Stimulated activated CD4-positive, alpha-beta T cell treated with anti-CD3 and anti-CD28 coated beads, Interleukin-4, amount 100 ng/mL, for 4 hours (primary cell): ENCODE results near the gene IKZF5.

Source experiments
- DNase-seq, 2 experiments: peaks; one replicate each; pipeline ENCODE4 v3.0.0-alpha.2; 2020

IKZF5 gene

DNA sequence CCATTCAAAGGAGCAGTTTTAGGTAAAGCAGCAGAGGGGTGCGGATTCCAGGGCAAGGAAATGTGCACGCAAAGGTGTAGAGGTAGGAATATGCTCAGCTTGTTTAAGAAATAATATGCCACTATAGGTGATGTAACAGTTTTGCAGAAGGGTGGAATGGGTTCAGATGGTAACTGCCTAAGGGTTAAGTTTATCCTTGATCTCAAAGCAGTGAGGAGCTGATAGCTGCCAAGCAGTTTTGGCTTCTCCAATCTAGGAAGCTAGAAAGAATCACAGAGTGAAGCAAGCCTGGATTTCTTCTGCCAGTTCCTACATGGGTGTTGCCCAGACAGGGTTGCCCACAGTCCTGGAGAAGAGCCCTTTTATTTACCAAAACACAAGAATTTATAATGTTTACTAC lies 6.2 kb upstream of the IKZF5 start:
- no peak for DNase-seq

DNA sequence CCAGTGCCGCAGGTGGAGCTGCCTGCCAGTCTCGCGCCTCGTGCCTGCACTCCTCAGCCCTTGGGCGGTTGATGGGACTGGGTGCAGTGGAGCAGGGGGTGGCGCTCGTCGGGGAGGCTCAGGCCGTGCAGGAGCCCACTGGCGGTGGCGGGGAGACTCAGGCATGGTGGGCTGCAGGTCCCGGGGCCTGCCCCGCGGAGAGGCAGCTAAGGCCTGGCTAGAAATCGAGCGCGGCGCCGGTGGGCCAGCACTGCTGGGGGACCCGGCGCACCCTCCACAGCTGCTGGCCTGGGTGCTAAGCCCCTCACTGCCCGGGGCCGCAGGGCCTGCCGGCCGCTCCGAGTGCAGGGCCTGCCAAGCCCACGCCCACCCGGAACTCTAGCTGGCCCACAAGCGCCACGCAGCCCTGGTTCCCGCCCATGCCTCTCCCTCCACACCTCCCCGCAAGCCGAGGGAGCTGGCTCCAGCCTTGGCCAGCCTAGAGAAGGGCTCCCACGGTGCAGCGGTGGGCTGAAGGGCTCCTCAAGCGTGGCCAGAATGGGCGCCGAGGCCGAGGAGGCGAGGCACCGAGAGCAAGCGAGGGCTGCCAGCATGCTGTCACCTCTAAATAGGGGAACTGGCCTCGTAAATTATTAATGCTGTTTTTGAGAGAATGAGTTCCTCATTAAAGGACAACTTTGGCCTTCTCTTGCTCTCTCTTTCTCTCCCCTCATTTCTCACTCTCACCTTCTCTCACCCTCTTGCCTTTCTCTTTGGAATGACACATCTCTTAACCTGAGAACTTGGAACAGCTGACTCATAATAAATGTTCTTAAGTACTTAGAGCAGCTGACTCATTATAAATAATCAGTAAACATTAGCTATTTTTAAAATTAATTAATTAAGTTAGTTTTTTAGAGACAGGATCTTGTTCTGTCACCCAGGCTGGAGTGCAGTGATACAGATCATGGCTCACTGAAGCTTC lies 5.1 kb upstream of the IKZF5 start:
- no peak for DNase-seq

DNA sequence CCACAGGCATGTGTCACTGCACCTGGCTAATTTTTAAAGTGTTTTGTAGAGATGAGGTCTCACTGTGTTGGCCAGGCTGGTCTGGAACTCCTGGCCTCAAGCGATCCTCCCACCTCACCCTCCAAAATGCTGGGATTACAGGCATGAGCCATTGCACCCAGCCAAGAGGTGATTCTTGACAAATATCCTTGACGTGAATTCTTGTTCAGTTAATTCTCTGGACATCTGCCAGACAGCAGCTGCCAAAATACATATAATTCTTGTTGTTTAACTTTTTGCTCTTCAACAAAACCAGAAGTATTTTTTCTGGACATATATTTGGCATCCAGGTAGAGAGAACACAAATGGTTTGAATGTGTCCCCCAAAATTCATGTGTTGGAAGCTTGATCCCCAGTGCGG lies 3.4 kb upstream of the IKZF5 start:
- DNase-seq: no peak

DNA sequence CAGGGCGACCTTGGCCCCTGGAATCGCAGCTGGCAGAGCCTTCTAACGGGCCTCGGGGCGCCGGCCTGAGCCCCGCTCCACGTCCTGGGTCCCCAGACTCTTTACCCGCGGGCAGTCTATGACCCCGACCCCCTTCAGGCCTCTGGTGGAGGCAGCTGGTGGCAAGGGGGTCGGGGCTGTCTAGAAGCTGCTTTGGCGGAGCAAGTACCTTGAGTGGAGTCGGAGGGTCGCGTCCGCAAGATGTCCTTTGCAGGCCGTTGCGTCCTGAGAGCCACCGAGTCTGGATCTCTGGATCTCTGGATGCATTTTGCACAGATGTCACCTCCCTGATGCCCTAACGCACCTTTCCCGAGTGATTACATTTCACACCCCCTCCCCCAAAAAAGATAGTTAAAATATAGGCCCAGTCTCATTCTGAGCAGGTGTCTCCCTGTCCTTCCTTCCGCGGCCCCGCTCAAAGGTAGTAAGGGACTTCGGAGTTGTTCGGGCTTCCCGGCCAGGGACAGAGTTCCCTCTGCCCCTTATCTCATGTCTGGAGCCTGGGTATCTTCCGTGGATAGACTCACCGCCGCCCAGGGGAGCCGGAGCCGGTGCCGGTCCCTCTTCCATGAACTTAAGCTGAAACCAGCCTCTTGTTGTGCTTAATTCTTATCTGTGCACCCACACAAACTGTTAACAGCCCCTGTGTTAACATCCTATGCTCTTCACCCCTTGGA lies 668 bp upstream of the IKZF5 start:
- peak; percentile 3 to 22 for DNase-seq

GRCh38 chr10:123007558-123008354 lies 839 bp downstream of the IKZF5 start:
- peak; percentile 21 to 43 for DNase-seq

GRCh38 chr10:123004298-123004697 lies 4.3 kb downstream of the IKZF5 start:
- DNase-seq: no peak

GRCh38 chr10:123001370-123001769 lies 7.2 kb downstream of the IKZF5 start:
- DNase-seq: no peak

DNA sequence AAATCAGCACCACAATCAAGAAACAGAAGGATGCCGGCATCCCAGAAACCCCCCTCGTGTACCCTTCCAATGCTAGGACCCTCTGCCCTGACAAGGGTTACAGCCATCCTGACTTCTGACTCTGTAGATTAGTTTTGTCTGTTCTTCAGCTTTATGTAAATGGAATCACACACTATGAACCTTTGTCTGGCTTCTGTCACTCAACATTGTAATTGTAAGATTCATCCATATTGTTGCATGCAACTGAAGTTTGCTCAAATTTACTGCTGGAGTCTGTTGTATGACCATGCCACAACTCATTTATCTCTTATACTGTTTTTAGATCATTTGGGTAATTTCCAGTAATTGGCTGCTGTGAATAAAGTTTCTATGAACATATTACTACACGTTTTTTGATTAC lies 8.4 kb downstream of the IKZF5 start:
- DNase-seq: no peak

DNA sequence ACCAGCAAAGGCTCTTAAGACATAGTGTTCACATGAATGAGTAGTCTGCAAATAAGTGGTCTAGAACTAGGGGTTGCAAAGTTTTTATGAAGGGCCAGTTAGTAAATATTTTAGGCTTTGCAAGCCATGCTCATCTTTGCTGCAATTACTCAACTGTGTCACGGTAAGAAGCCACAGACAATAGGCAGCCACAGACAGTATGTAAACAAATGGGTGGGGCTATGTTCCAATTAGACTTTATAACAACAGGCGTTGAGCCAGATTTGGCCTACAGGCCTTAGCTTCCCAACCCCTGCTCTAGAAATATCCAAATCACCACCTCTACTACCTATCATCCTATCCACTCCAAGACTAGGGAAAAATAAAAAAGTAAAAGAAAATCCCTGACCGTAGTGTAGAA lies 9.2 kb downstream of the IKZF5 start:
- no peak for DNase-seq

- no peak for DNase-seq
Observed at GRCh38 chr10:122998934-122999333, 9.7 kb downstream of the IKZF5 start.

DNA sequence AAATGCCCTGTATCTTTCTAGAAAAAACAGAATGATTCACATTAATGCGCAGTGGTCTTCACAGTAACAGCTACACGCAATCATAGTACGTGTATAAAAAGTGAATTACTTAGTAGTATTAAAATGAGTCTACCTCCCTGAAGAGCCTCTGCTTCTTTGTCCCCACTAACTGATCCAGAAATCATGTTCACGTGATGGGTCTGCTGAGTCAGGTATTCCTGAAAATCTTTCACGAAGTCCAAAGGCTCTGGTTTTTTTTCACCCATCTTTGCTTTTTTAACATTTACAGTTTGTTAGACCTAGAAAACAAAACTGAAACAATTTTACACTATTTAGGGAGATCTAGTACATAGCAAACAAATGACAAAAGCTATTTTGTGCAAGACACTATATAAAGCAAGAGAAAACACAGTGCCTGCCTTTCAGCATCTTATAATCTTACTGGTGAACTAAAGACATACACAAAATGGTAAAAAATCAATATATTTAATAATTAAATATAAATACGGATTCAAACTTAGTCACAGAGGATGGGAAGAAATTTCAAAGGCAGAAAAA lies 10.2 kb downstream of the IKZF5 start:
- DNase-seq: no peak

GRCh38 chr10:122997864-122998263 lies 10.7 kb downstream of the IKZF5 start:
- DNase-seq: no peak

DNA sequence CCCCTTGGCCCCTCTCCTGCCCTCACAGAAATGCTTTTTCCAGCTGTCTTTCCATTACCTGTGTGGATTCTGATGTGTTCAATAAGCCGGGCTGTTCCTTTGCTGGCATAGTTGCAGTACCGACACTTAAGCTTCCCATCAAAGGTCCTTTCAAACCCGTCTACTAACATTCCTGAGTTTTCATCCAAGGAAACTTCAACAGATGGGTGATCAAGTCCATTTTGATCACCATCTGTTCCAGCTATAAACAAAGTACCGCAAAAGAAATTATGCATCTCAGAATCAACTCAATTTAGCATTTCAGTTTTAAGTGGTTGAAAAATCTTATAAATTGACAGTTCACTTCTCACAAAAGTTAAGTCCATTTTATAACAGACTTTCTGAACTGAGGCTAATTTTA lies 12.7 kb downstream of the IKZF5 start:
- DNase-seq: no peak

DNA sequence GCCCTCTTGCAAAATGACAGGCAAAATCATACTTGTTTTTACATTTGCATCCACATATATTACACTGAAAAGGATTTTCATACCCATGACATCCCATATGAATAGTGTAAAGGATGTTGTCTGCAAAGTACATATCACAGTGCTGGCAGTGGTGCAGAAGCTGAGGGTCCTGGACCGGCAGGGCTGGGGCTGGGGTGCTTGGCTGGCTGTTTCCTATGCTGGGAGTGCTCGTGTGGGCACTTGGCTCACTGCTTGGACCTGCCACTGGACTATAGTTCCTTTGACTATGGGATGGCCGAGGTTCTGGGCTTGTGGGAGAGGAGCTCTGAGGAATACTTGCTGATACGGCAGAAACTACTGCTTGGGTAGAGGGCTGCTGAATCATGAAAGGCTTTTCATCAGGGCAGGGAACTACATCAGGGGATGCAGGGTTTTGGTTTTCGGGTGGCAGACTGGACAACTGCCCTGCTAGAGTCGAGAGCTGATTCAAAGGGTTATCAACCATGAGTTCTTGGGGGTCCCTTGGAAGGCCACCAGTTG lies 14.7 kb downstream of the IKZF5 start:
- DNase-seq: no peak

DNA sequence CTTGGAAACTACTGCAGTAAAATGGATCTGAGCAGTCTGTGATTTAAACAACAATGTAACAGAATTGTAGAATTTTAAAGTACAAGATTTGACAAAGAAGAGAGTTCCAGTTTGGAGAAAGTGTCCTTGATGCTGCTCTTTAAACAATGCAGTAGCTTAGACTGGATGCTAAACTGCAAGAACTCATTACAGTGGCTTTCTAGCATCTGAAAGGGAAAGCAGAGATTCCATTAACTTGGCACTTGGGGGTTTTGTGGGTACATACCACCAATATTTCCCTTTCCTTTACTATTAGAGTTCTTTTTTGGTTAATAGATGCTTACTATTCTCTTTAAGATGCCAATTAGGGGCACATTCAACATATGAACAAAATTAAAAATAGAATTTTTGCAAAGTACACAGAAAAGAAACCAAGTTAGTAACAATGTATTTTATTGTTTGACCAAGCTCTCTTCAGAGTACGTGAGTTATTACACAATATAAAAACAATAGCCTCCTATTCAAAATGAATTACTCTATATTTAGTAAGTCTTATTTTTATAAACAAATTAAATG lies 16.5 kb downstream of the IKZF5 start:
- no peak for DNase-seq

DNA sequence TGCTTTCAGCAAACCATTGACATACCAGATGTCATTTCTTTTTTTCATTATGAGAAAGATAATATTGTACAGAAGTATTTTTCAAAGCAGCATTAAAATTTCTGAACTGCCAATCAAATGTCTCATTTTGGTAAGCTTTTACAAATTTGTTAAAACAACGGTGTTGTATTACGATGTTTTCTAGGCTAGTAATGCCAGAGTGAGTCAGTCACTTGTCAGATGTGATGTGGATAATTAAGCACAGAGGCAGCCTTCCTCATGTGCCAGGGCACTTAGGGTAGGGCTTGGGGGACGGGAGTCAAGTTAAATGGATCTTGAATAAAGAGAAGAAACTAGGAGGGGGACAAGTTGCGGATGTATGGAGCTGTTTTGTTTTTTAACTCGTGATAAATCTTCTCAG lies 18.3 kb downstream of the IKZF5 start:
- no peak for DNase-seq

- no peak for DNase-seq
Observed at GRCh38 chr10:122988501-122988900, 20.1 kb downstream of the IKZF5 start.

DNA sequence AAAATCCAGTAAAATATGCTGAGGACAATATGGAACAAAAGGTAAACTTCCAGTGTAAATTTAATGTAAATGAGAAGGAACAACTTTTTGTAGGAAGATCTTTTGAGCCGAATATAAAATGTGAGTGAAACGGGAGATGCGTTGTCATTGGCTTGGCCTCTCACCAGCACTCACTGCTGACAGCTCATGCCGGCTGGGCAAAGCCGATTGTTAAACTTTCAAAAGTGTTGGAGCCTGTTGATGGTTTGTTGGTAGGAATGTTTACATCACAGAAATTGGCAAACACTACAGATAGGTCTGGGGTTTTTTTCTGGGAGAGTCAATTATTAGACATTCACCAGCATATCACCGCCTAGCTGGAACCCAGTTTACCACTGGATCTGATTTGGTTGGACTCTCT lies 22.3 kb downstream of the IKZF5 start:
- no peak for DNase-seq

DNA sequence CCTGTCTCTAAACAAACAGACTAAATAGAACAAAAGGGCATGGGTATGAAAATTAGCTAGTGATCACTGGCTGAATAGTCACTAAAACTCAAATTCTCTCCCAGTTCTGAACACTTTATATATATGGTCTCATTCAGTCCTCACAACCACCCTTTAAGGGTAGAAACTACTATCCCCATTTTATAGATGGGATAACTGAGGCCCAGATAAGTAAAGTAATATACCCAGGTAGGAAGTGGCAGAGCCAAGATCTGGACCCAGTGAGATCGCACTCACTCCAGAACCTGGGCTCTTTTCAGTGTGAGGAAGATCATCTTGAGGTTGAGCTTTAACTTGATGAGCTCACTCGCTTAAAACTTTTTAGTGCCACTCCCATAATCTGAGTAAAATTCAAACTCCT lies 23.9 kb downstream of the IKZF5 start:
- no peak for DNase-seq

DNA sequence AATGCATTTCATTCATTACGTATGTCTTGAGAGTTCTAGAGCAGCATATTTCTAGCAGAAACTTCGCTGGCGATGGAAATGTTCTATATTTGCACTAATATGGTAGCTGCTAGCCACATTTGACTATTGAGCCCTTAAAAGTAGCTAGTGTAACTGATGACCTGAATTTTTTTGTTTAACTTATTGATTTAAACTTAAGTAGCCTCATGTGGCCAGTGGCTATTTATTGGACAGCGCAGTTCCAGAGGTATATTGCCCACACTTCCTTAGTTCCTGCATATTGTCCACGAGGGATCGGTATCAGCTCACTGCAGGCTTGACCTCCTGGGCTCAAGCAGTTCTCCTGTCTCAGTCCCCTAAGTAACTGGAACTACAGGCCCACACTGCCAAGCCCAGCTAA lies 24.7 kb downstream of the IKZF5 start:
- no peak for DNase-seq

DNA sequence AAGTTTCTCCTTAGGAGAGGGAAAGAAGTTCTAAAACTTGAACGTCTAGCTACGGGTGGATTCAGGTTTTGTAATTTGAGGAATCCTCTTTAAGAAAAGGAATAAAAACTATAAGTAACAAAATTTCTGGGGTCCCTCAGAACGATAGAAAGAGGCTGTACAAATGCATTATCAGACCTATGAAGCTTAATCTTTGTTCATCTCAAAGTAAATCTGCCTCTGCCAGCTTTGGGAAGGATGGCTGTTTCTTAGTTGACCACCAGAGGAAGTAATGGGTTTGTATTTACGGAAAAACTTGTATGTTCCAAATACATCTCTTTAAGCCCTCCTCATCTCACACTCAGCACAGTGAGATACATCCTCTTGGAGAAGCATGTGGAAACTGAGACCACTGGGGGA lies 27.5 kb downstream of the IKZF5 start:
- no peak for DNase-seq
